ENCODE results near the gene PLPPR5. TPM values are rescaled to one million over a fixed set of nuclear protein-coding genes. Genes with fewer than 3 reads are reported as not detected.

PLPPR5 gene
- total and polyA plus RNA-seq, 2 experiments from 2014 or later: 0.17 TPM; not detected in 1

DNA sequence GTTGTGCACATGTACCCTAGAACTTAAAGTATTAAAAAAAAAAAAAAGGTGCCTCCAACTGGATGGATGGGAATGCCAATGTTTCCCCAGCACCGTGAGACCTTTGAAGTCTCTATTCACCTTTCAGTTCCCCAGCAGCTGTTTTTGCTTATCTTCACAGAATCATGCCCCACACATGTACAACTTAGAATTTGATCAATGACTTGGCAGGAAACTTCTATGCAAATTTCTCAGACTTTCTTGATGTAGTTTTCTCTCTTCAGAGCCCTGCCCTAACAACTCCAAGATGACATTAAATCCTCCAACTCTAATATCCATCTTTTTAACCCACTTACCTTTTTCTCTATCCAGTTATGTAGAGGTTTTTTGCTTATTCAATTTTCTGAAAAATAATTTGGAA is 144.3 kb downstream of the PLPPR5 start:
- TF ChIP-seq EZH2 (IDR thresholded peaks at IDR 0.05; ENCODE audit: borderline replicate concordance) (no peak), EZH2phosphoT487 (IDR thresholded peaks at IDR 0.05; ENCODE audit: low read depth, severe bottlenecking, unreplicated experiment) (no peak)
- TF ChIP-seq, protein P1, sequence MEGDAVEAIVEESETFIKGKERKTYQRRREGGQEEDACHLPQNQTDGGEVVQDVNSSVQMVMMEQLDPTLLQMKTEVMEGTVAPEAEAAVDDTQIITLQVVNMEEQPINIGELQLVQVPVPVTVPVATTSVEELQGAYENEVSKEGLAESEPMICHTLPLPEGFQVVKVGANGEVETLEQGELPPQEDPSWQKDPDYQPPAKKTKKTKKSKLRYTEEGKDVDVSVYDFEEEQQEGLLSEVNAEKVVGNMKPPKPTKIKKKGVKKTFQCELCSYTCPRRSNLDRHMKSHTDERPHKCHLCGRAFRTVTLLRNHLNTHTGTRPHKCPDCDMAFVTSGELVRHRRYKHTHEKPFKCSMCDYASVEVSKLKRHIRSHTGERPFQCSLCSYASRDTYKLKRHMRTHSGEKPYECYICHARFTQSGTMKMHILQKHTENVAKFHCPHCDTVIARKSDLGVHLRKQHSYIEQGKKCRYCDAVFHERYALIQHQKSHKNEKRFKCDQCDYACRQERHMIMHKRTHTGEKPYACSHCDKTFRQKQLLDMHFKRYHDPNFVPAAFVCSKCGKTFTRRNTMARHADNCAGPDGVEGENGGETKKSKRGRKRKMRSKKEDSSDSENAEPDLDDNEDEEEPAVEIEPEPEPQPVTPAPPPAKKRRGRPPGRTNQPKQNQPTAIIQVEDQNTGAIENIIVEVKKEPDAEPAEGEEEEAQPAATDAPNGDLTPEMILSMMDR (IDR thresholded peaks at IDR 0.05; ENCODE audit: poor library complexity): no peak
- WGBS (ENCODE audit: low lambda C conversion rate, missing lambda C conversion rate): 78% methylated on average over 1 of the region's 1 CpG
- H3K9me2 ChIP-seq (replicated peaks; ENCODE audit: insufficient read depth): no peaks in the 10 kb centered on the region
- H3K27ac ChIP-seq: no peak overlapping the region
- H3K9me3 ChIP-seq (ENCODE audit: low read depth): no peaks in the 10 kb centered on the region
- no peaks in the 10 kb centered on the region for H3K4me1 ChIP-seq (ENCODE audit: insufficient read depth)
- no peaks in the 10 kb centered on the region for H3K36me3 ChIP-seq (replicated peaks; ENCODE audit: insufficient read depth, low read depth)
- no peak overlapping the region for H3K4me2 ChIP-seq
- no peaks in the 10 kb centered on the region for H3K27me3 ChIP-seq
- no peaks in the 10 kb centered on the region for H3K79me2 ChIP-seq
- DNase-seq (ENCODE audit: low spot score): no peak
- H2AFZ ChIP-seq: no peak overlapping the region
- H4K20me1 ChIP-seq (ENCODE audit: insufficient read depth, poor library complexity, severe bottlenecking): no peaks in the 10 kb centered on the region
- H3K4me3 ChIP-seq: no peak overlapping the region

DNA sequence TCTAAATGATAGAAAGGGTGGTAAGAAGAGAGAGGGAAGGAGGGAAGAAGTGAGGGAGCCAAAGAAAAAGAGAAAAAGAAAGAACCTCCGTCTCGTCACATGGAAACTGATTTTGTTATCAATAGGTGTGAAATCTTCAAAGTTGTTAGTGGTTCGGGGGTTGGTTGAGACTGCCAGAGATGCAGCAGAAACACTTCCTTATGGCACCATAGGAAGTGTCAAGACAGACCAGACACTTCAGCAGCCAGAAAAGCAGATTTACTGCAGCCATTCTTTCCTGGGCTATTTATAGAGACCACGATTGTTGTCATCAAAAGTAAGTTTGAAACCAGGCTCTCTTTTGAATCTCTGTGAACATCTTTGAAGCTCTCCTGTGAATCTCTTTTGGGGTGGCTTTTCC is 150.5 kb downstream of the PLPPR5 start:
- Histone ChIP-seq H4K20me1 (ENCODE audit: insufficient read depth, poor library complexity, severe bottlenecking) (no peaks in the 10 kb centered on the region), H3K36me3 (replicated peaks; ENCODE audit: insufficient read depth, low read depth) (no peaks in the 10 kb centered on the region), H3K9me3 (ENCODE audit: low read depth) (no peaks in the 10 kb centered on the region), H3K4me3 (no peak overlapping the region), H2AFZ (no peak overlapping the region), H3K79me2 (no peaks in the 10 kb centered on the region), H3K27me3 (no peaks in the 10 kb centered on the region), H3K4me1 (ENCODE audit: insufficient read depth) (no peaks in the 10 kb centered on the region), H3K27ac (no peak overlapping the region), H3K4me2 (no peak overlapping the region), H3K9me2 (replicated peaks; ENCODE audit: insufficient read depth) (no peaks in the 10 kb centered on the region)
- TF ChIP-seq EZH2phosphoT487 (IDR thresholded peaks at IDR 0.05; ENCODE audit: low read depth, severe bottlenecking, unreplicated experiment): no peak
- TF ChIP-seq, protein P1 (IDR thresholded peaks at IDR 0.05; ENCODE audit: poor library complexity): no peak
- TF ChIP-seq EZH2 (IDR thresholded peaks at IDR 0.05; ENCODE audit: borderline replicate concordance): no peak
- DNase-seq (ENCODE audit: low spot score): no peak
- WGBS (ENCODE audit: low lambda C conversion rate, missing lambda C conversion rate): 43% methylated on average over 4 of the region's 4 CpGs

- H3K27ac ChIP-seq: no peak overlapping the region
Measured at GRCh38 chr1:98849969-98850636, 154.6 kb downstream of the PLPPR5 start.

More at GRCh38 chr1:98849969-98850636, 154.6 kb downstream of the PLPPR5 start:
- Histone ChIP-seq H3K4me1 (ENCODE audit: insufficient read depth) (no peaks in the 10 kb centered on the region), H3K27me3 (no peaks in the 10 kb centered on the region), H4K20me1 (ENCODE audit: insufficient read depth, poor library complexity, severe bottlenecking) (no peaks in the 10 kb centered on the region), H2AFZ (no peak overlapping the region), H3K79me2 (no peaks in the 10 kb centered on the region), H3K9me3 (ENCODE audit: low read depth) (no peaks in the 10 kb centered on the region), H3K36me3 (replicated peaks; ENCODE audit: insufficient read depth, low read depth) (no peaks in the 10 kb centered on the region), H3K4me3 (no peak overlapping the region), H3K9me2 (replicated peaks; ENCODE audit: insufficient read depth) (no peaks in the 10 kb centered on the region), H3K4me2 (no peak overlapping the region)
- DNase-seq (ENCODE audit: low spot score): no peak
- WGBS (ENCODE audit: low lambda C conversion rate, missing lambda C conversion rate): 85% methylated on average over 1 of the region's 1 CpG
- TF ChIP-seq EZH2phosphoT487 (IDR thresholded peaks at IDR 0.05; ENCODE audit: low read depth, severe bottlenecking, unreplicated experiment) (no peak), EZH2 (IDR thresholded peaks at IDR 0.05; ENCODE audit: borderline replicate concordance) (no peak)
- TF ChIP-seq, protein P1 (IDR thresholded peaks at IDR 0.05; ENCODE audit: poor library complexity): no peak
